ENCODE results near the gene NXPE1. TPM values are rescaled to one million over a fixed set of nuclear protein-coding genes. Genes with fewer than 3 reads are reported as not detected.

The NXPE1 gene
- total RNA-seq: not detected in 2 replicates

DNA sequence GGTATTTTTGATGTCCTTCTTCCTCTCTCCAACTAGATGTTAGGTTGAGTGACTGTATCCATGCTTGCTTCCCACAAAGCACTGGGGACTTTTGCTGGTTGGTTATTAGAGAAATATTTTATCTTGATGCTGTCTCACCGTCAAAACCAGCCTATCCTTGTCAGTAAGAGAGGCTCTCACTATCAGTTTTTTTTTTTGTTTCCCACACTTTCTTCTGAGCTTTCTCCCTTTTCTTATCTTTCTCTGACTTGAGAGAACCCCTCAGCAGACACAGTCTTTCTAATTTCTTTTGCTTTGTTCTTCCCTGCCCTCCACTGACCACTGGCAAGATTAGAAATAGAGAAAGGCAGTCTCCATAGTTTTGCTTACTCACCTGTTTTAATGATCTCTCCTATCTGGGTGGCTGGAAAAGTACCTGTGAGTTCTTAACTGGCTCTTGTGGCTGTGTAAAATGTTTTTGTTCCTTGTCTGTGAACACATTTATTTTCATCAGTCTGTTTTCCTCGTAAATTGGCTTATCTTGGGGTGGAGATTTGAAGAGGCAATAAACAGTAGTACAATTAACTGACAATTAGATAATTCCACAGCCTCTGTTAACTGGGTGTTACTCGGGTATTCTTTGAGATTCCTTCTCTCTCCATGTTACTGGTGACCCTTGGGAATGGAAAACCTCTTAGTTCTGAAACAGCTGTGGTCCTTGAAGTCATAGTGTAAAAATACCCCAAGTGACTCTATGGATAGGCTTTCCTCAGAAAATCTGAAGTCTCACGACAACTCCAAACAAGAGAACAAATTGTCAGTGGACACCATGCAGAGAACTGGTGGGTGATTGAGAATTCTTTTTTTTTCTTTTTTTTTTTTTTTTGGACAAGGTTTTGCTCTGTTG lies at the start of gene NXPE1:
Gene NXPE1, minus strand, starts transcription at position 457 of the 886 bp plus-strand sequence. CDS start 8,680 bp downstream, outside the sequence.

DNA sequence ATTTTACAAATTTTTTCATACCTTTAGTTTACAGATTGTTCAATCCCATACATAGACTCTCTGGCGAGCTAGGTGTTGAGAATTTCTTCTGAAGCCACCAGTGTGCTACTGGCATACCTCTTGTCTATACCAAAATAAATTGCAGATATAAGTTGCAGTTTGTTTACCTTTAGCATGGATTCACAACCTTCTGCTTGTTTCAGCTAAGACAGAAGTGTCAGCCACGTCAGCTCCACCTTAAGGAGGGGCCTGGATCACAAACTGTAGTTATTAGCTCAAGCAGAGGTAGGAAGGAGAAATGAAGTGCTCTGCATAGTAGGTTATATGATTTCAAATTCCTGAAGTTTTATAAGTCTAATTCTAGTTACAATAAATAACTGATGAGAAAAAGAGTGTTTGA lies 35.9 kb upstream of the NXPE1 start, which contains the start of gene NXPE4:
Gene NXPE4, minus strand, starts transcription at position 216 of the 400 bp plus-strand sequence. CDS start 1,027 bp downstream, outside the sequence.

Other genes with a start within 250 kb of the NXPE1 start
- gene C11orf71, start 159.4 kb downstream of the NXPE1 start, total RNA-seq: 0.96 and 1.1 TPM in 2 replicates
- gene RBM7, start 159.2 kb downstream of the NXPE1 start, total RNA-seq: 11.1 and 31.1 TPM in 2 replicates
- gene REXO2, start 120.4 kb downstream of the NXPE1 start, total RNA-seq: 73.5 and 162 TPM in 2 replicates
- gene NXPE4, start 35.9 kb upstream of the NXPE1 start, total RNA-seq: not detected in 2 replicates
- not detected in 2 replicates for gene NXPE2, start 118.6 kb upstream of the NXPE1 start, total RNA-seq